GM12874 (cell line): ENCODE data around the gene KRTAP10-3.

ENCODE experiments used
- TF ChIP-seq, protein P1 (sequence below): IDR thresholded peaks from 2 replicates; pipeline ENCODE4 v1.5.1; 2011; ENCODE audit warnings: low read depth, mild to moderate bottlenecking, control low read depth, low read length, moderate library complexity; ENCODE audit not compliant: insufficient read depth

KRTAP10-3 gene

GRCh38 chr21:44548922-44549321 is 9.7 kb downstream of the KRTAP10-3 start:
- TF ChIP-seq, protein P1, sequence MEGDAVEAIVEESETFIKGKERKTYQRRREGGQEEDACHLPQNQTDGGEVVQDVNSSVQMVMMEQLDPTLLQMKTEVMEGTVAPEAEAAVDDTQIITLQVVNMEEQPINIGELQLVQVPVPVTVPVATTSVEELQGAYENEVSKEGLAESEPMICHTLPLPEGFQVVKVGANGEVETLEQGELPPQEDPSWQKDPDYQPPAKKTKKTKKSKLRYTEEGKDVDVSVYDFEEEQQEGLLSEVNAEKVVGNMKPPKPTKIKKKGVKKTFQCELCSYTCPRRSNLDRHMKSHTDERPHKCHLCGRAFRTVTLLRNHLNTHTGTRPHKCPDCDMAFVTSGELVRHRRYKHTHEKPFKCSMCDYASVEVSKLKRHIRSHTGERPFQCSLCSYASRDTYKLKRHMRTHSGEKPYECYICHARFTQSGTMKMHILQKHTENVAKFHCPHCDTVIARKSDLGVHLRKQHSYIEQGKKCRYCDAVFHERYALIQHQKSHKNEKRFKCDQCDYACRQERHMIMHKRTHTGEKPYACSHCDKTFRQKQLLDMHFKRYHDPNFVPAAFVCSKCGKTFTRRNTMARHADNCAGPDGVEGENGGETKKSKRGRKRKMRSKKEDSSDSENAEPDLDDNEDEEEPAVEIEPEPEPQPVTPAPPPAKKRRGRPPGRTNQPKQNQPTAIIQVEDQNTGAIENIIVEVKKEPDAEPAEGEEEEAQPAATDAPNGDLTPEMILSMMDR = no peak

DNA sequence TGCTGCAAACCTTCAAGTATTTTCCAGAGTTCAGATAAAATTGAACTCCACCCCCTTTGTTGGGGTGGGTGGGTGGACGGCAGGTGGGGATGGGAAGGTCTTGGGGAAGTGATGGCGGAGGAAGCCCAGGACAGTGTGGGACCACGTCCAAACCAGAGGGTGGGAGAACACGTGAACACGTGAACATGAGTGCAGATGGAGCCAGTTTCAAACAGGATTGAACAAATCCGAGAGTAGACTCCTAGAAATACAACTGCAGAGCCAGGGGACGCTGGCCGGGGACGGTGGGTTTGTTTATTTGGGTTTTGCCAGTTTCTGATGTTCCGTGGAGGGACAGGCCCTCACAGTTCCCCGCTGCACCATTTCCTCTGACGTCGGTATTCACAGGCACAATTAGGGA is 10.2 kb downstream of the KRTAP10-3 start:
- TF ChIP-seq, protein P1 = no peak

DNA sequence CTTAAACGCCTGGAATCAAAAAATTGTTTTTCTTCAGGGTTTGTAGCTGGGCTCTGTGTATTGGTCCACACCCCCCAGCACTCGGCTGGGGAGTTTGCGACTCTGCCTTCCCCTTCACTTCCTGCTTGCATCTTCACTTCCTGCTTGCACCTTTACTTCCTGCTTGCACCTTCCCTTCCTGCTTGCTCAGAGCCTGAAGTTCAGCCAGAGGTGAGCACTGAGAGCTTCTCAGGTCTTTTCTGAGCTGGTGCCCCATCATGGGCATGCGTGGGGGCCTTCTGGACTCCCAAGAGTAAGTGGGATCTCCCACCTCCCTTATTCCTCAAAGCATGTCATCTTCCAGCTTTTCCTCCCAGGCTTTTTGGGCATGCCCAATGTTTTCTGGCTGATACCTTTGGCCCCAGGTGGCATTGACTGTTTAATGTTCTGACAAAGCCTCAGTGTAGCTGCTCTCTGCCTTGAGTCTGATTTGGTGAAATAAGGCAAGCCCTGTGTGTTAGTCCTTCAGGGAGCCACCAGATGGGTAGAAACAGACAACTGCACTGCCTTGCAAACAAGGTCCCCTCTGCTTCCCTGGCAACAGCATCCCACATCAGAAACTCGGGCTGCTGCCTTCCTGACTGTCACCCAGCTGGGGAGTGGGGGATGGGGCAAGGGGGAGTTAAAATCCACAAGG is 10.8 kb downstream of the KRTAP10-3 start:
- TF ChIP-seq, protein P1 = no peak

- TF ChIP-seq, protein P1 = no peak
These were observed 14.0 kb downstream of the KRTAP10-3 start for GRCh38 chr21:44544566-44544965.

- TF ChIP-seq, protein P1 = no peak
These were observed 15.9 kb downstream of the KRTAP10-3 start for GRCh38 chr21:44542716-44543115.

- TF ChIP-seq, protein P1 = no peak
These were observed 17.8 kb downstream of the KRTAP10-3 start for GRCh38 chr21:44540741-44541288.

DNA sequence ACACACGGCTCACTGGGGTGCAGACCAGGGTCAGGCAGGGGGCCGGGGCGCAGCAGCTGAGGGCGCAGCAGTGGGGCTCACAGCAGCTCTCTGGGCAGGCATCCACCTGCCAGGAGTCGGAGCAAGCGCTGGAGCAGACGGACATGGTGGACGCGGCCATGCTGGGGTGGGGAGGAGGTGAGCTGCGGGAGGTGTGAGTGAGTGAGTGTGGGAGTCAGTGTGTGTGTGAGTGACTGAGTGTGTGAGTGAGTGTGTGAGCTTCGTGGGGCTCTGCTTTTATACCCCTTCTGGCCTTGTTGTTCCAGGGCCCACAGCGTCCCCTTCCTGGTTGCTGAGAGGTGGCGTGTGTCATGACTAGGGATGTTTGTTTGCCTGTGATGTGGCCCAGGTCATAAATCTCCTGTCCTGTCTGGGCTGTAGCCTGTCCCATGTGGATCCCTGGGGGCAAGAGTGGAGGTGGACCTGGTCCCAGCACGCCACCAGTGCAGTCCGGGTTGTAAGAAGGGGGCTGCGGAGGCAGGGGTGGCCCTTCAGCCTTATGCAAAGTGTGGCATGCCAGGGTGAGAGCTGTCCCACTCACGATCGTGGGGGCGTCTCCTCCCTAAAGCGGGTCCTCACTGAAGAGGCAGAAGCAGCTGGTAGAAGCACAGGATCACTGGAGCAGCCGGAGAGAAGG is 18.5 kb downstream of the KRTAP10-3 start, which contains the start of gene KRTAP10-1:
TSS of gene KRTAP10-1 (minus strand) at position 205 of the 676 bp plus-strand sequence. CDS start at position 160, 45 bp downstream.
- TF ChIP-seq, protein P1 = no peak
